HCT116 (cell line): ENCODE data around the gene ADAT3.

Experiments used
- CEBPB ChIP-seq: IDR thresholded peaks from 2 replicates; pipeline ENCODE4 v1.6.1; 2012; ENCODE audit warnings: low read depth
- ELF1 ChIP-seq: IDR thresholded peaks from 2 replicates; pipeline ENCODE4 v1.6.1; 2012; ENCODE audit warnings: low read depth, borderline replicate concordance
- EZH2 ChIP-seq: fragments of 200-600 bp; sonication (generic); IDR thresholded peaks from 2 replicates; pipeline ENCODE4 v1.6.1; 2017; ENCODE audit warnings: antibody characterized with exemption, mixed run types
- FOSL1 ChIP-seq: IDR thresholded peaks from 2 replicates; pipeline ENCODE4 v1.6.1; 2012; ENCODE audit warnings: low read depth
- JUND ChIP-seq: IDR thresholded peaks from 2 replicates; pipeline ENCODE4 v1.6.1; 2012
- POLR2AphosphoS5 ChIP-seq: IDR thresholded peaks from 2 replicates; pipeline ENCODE4 v1.6.1; 2011; ENCODE audit warnings: mild to moderate bottlenecking, low read depth, low read length, moderate library complexity
- SP1 ChIP-seq: IDR thresholded peaks from 2 replicates; pipeline ENCODE4 v1.6.1; 2012; ENCODE audit warnings: low read depth
- YY1 ChIP-seq: IDR thresholded peaks from 2 replicates; pipeline ENCODE4 v1.6.1; 2011; ENCODE audit warnings: low read length, low read depth, moderate library complexity, mild to moderate bottlenecking; ENCODE audit not compliant: insufficient replicate concordance; ENCODE audit errors: extremely low read depth
- ZFX ChIP-seq: fragments of 450-650 bp; IDR thresholded peaks from 2 replicates; pipeline ENCODE4 v1.6.1; 2017
- TF ChIP-seq, protein P1 (sequence below), 3 experiments: fragments of 200-600 bp in 1 of 3; sonication (generic) in 1 of 3; IDR thresholded peaks in 2 of 3; conservative IDR thresholded peaks in 1 of 3; 2 replicates each; pipeline ENCODE4 v1.5.1; 2012 to 2017; ENCODE audit warnings: low read depth in 2 of 3, low read length in 2 of 3, antibody characterized with exemption in 1 of 3, borderline replicate concordance in 1 of 3, control low read depth in 1 of 3, mild to moderate bottlenecking in 1 of 3, mixed read lengths in 1 of 3, mixed run types in 1 of 3, moderate library complexity in 1 of 3; ENCODE audit not compliant: insufficient read depth in 1 of 3
- TF ChIP-seq, protein P2 (sequence below): IDR thresholded peaks from 2 replicates; pipeline ENCODE4 v1.6.1; 2012
- TF ChIP-seq, protein P3 (sequence below): IDR thresholded peaks from 2 replicates; pipeline ENCODE4 v1.6.1; 2012; ENCODE audit warnings: low read depth
- TF ChIP-seq, protein P4 (sequence below): IDR thresholded peaks from 2 replicates; pipeline ENCODE4 v1.6.1; 2012

DNA sequence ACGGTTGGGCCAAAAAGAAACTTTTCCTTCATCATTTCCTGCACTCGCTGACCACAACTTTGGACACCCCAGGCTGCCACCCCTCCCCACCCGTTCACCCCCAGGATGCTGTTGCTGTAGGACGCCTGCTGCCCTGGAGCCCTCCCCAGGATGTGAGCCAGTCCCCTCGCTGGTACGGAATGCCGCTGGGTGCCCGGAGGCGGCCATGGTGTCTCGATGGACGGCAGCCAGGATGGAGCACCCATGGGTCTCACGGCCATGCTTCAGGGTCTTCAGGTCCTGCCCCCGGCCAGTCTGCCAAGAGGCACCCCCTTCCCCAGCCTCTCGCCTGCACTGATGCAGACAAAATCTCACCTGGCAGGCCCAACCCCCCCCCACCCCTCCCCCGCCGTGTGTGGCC, 20.3 kb downstream of the ADAT3 start:
- TF ChIP-seq SP1 (no peak), CEBPB (no peak), ELF1 (no peak), JUND (no peak), EZH2 (no peak), POLR2AphosphoS5 (no peak), YY1 (no peak), ZFX (no peak), FOSL1 (no peak)
- TF ChIP-seq, protein P1, sequence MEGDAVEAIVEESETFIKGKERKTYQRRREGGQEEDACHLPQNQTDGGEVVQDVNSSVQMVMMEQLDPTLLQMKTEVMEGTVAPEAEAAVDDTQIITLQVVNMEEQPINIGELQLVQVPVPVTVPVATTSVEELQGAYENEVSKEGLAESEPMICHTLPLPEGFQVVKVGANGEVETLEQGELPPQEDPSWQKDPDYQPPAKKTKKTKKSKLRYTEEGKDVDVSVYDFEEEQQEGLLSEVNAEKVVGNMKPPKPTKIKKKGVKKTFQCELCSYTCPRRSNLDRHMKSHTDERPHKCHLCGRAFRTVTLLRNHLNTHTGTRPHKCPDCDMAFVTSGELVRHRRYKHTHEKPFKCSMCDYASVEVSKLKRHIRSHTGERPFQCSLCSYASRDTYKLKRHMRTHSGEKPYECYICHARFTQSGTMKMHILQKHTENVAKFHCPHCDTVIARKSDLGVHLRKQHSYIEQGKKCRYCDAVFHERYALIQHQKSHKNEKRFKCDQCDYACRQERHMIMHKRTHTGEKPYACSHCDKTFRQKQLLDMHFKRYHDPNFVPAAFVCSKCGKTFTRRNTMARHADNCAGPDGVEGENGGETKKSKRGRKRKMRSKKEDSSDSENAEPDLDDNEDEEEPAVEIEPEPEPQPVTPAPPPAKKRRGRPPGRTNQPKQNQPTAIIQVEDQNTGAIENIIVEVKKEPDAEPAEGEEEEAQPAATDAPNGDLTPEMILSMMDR (IDR thresholded peaks at IDR 0.05 in 2 of 3, conservative IDR thresholded peaks at IDR 0.05 in 1 of 3; ENCODE audit: borderline replicate concordance in 1 of 3, insufficient read depth in 1 of 3, low read depth in 2 of 3, low read length in 2 of 3) = no peak
- TF ChIP-seq, protein P2, sequence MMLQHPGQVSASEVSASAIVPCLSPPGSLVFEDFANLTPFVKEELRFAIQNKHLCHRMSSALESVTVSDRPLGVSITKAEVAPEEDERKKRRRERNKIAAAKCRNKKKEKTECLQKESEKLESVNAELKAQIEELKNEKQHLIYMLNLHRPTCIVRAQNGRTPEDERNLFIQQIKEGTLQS = no peak
- TF ChIP-seq, protein P3, sequence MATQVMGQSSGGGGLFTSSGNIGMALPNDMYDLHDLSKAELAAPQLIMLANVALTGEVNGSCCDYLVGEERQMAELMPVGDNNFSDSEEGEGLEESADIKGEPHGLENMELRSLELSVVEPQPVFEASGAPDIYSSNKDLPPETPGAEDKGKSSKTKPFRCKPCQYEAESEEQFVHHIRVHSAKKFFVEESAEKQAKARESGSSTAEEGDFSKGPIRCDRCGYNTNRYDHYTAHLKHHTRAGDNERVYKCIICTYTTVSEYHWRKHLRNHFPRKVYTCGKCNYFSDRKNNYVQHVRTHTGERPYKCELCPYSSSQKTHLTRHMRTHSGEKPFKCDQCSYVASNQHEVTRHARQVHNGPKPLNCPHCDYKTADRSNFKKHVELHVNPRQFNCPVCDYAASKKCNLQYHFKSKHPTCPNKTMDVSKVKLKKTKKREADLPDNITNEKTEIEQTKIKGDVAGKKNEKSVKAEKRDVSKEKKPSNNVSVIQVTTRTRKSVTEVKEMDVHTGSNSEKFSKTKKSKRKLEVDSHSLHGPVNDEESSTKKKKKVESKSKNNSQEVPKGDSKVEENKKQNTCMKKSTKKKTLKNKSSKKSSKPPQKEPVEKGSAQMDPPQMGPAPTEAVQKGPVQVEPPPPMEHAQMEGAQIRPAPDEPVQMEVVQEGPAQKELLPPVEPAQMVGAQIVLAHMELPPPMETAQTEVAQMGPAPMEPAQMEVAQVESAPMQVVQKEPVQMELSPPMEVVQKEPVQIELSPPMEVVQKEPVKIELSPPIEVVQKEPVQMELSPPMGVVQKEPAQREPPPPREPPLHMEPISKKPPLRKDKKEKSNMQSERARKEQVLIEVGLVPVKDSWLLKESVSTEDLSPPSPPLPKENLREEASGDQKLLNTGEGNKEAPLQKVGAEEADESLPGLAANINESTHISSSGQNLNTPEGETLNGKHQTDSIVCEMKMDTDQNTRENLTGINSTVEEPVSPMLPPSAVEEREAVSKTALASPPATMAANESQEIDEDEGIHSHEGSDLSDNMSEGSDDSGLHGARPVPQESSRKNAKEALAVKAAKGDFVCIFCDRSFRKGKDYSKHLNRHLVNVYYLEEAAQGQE = no peak
- TF ChIP-seq, protein P4, sequence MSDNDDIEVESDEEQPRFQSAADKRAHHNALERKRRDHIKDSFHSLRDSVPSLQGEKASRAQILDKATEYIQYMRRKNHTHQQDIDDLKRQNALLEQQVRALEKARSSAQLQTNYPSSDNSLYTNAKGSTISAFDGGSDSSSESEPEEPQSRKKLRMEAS = no peak
